ENCODE data around the gene OR7C1. TPM values are rescaled to one million over a fixed set of nuclear protein-coding genes. Genes with fewer than 3 reads are reported as not detected.

Gene OR7C1
- under 1 TPM in 1 of 4 donors, not detected in 3; under 0.01 TPM for total RNA-seq

DNA sequence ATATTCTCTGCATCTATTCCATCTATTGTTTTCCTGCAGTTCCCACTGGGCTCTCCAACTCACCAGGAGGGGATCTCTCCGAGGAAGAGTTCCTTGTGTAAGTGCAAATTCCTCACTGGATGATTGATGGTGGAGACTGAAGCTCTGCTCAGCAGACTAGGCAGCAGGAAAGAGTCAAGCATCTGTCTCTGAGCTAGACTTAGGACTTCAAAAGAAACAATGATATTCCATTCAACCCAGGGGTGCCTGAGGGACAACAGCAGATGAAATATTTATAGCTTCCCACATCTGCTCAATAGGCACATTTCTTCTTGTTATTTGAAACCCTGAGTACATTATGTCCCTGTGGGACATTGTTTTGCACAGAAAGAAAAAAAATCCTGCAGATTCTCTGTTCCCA lies at the start of gene OR7C1, which contains the start of gene OR7A5:
OR7C1 (minus strand) TSS at position 175 of the 400 bp plus-strand sequence. CDS start 35,049 bp downstream, outside the sequence.
OR7A5 (minus strand) TSS at position 175 of the 400 bp plus-strand sequence. CDS start 6,944 bp downstream, outside the sequence.
- H3K4me1 ChIP-seq: no peaks in the 10 kb centered on the region
- no peaks in the 10 kb centered on the region for H3K9me3 ChIP-seq
- WGBS, 2 donors (ENCODE audit: low coverage in 1 of 2): 20 to 44% methylated on average over 1 of the region's 1 CpG

GRCh38 chr19:14871619-14872230 lies 36.7 kb upstream of the OR7C1 start:
- Histone ChIP-seq H3K36me3 (no peaks in the 10 kb centered on the region), H3K27me3 (peaks cover 11% of the 10 kb centered on the region), H3K4me1 (no peaks in the 10 kb centered on the region), H3K4me3 (no peak overlapping the region), H3K27ac (no peak overlapping the region), H3K9me3 (no peaks in the 10 kb centered on the region)
- 61 to 72% methylated on average over 4 of the region's 4 CpGs for WGBS, 2 donors (ENCODE audit: low coverage in 1 of 2)
- in situ Hi-C loops (cut with MboI; ENCODE audit: low pct_ligation_motif_present in 1 of 4, low pct_unique_long_range_greater_than_20kb in 1 of 4, low sequenced_read_pairs in 3 of 4): no loop called here
- no peak for DNase-seq
- intact Hi-C loops (cut with DNase I; ENCODE audit: low total_unique reads): no loop called here
- TF ChIP-seq CTCF (IDR thresholded peaks at IDR 0.05) (peak in 4 of 5 experiments; percentile 16 to 33 (median 23)), POLR2AphosphoS5 (IDR thresholded peaks at IDR 0.05) (no peak), EP300 (IDR thresholded peaks at IDR 0.05; ENCODE audit: low read depth) (no peak)

More for the DNA sequence above, at the start of gene OR7C1, which contains the start of gene OR7A5:
- H3K27me3 ChIP-seq: no peaks in the 10 kb centered on the region
- no peak for DNase-seq
- H3K4me3 ChIP-seq: no peak within 1 kb of the TSS
- intact Hi-C loops (cut with DNase I; ENCODE audit: low total_unique reads) (no loop called here), in situ Hi-C loops (cut with MboI; ENCODE audit: low pct_ligation_motif_present in 1 of 4, low pct_unique_long_range_greater_than_20kb in 1 of 4, low sequenced_read_pairs in 3 of 4) (no loop called here)
- H3K27ac ChIP-seq: no peak within 1 kb of the TSS
- no peak for TF ChIP-seq POLR2A (IDR thresholded peaks at IDR 0.05)
- TF ChIP-seq POLR2AphosphoS5 (IDR thresholded peaks at IDR 0.05): peak in 2 of 3 donors; percentile 5 to 9
- no peaks in the 10 kb centered on the region for H3K36me3 ChIP-seq

GRCh38 chr19:14868497-14868896 lies 33.5 kb upstream of the OR7C1 start:
- Histone ChIP-seq H3K4me3 (no peak overlapping the region), H3K36me3 (no peaks in the 10 kb centered on the region), H3K9me3 (no peaks in the 10 kb centered on the region), H3K27me3 (peaks cover 5% of the 10 kb centered on the region), H3K27ac (no peak overlapping the region), H3K4me1 (no peaks in the 10 kb centered on the region)
- no peak for TF ChIP-seq CTCF (IDR thresholded peaks at IDR 0.05)
- TF ChIP-seq EP300 (IDR thresholded peaks at IDR 0.05; ENCODE audit: low read depth): no peak
- no peak for TF ChIP-seq POLR2A (IDR thresholded peaks at IDR 0.05)
- TF ChIP-seq POLR2AphosphoS5 (IDR thresholded peaks at IDR 0.05): no peak
- WGBS, 2 donors (ENCODE audit: low coverage in 1 of 2): 73 to 84% methylated on average over 4 to 5 of the region's 5 CpGs
- in situ Hi-C loops (cut with MboI; ENCODE audit: low pct_ligation_motif_present in 1 of 4, low pct_unique_long_range_greater_than_20kb in 1 of 4, low sequenced_read_pairs in 3 of 4) (no loop called here), intact Hi-C loops (cut with DNase I; ENCODE audit: low total_unique reads) (no loop called here)
- no peak for DNase-seq

DNA sequence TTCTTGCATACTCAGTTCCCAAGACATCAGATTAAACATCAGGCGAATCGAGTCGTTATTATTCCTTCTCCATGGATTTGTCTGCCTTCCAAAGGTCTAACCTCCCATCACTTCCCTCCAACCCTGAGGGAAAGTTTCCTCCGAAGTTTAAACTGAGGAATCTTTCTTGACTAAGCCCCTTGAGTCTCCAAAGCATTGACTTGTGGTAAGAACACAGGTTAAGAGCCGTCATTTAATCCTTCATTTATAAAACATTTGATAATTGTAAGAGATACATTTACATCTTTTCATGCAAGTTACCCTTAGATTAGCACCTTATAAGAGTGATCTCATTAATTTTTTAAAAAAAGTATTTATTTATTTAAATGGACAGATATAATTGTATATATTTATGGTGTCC lies 13.8 kb upstream of the OR7C1 start, which contains the start of gene OR7A10:
OR7A10 (minus strand) TSS at position 101 of the 400 bp plus-strand sequence. CDS start 7,045 bp downstream, outside the sequence.
- 82 to 86% methylated on average over 5 of the region's 5 CpGs for WGBS, 2 donors (ENCODE audit: low coverage in 1 of 2)
- Histone ChIP-seq H3K4me3 (no peak within 1 kb of the TSS), H3K9me3 (no peaks in the 10 kb centered on the region), H3K27me3 (peaks cover 9% of the 10 kb centered on the region), H3K27ac (no peak within 1 kb of the TSS), H3K4me1 (no peaks in the 10 kb centered on the region), H3K36me3 (no peaks in the 10 kb centered on the region)
- DNase-seq: no peak
- in situ Hi-C loops (cut with MboI; ENCODE audit: low pct_ligation_motif_present in 1 of 4, low pct_unique_long_range_greater_than_20kb in 1 of 4, low sequenced_read_pairs in 3 of 4): no loop called here
- TF ChIP-seq EP300 (IDR thresholded peaks at IDR 0.05; ENCODE audit: low read depth) (no peak), CTCF (IDR thresholded peaks at IDR 0.05) (no peak), POLR2AphosphoS5 (IDR thresholded peaks at IDR 0.05) (no peak), POLR2A (IDR thresholded peaks at IDR 0.05) (no peak)
- intact Hi-C loops (cut with DNase I; ENCODE audit: low total_unique reads): no loop called here
